HEK293 (cell line): ENCODE measurements around the gene WASHC3.

Source experiments
- IKZF3 ChIP-seq: fragments of 450-650 bp; IDR thresholded peaks from 2 replicates; pipeline ENCODE4 v1.5.0; 2018; ENCODE audit warnings: missing biosample characterization, mild to moderate bottlenecking, missing genetic modification characterization, moderate library complexity
- ZBTB1 ChIP-seq: fragments of 450-650 bp; formaldehyde crosslinking; IDR thresholded peaks from 2 replicates; pipeline ENCODE4 v1.5.1; 2016; ENCODE audit warnings: missing biosample characterization, missing genetic modification characterization
- ZNF274 ChIP-seq, 2 experiments: fragments of 200-500 bp in 1 of 2; fragments of 450-650 bp in 1 of 2; sonication (Bioruptor generic) in 1 of 2; formaldehyde crosslinking in 1 of 2; IDR thresholded peaks; 2 replicates each; pipeline versions ENCODE4 v1.5.1 to v1.6.1; 2014 to 2016; ENCODE audit warnings: borderline replicate concordance in 1 of 2, inconsistent platforms in 1 of 2, low read length in 1 of 2, missing biosample characterization in 1 of 2, missing genetic modification characterization in 1 of 2
- ZNF311 ChIP-seq: fragments of 450-650 bp; formaldehyde crosslinking; IDR thresholded peaks from 2 replicates; pipeline ENCODE4 v1.5.1; 2017; ENCODE audit warnings: missing biosample characterization, missing genetic modification characterization, borderline replicate concordance
- ZNF561 ChIP-seq: fragments of 450-650 bp; IDR thresholded peaks from 2 replicates; pipeline ENCODE4 v1.5.1; 2018; ENCODE audit warnings: missing biosample characterization, missing genetic modification characterization, borderline replicate concordance
- ZNF777 ChIP-seq: fragments of 450-650 bp; formaldehyde crosslinking; IDR thresholded peaks from 2 replicates; pipeline ENCODE4 v1.5.1; 2017; ENCODE audit warnings: missing biosample characterization, missing genetic modification characterization, borderline replicate concordance
- TF ChIP-seq, protein P1 (sequence below): fragments of 450-650 bp; formaldehyde crosslinking; IDR thresholded peaks from 2 replicates; pipeline ENCODE4 v1.5.1; 2016; ENCODE audit warnings: missing biosample characterization, missing genetic modification characterization

DNA sequence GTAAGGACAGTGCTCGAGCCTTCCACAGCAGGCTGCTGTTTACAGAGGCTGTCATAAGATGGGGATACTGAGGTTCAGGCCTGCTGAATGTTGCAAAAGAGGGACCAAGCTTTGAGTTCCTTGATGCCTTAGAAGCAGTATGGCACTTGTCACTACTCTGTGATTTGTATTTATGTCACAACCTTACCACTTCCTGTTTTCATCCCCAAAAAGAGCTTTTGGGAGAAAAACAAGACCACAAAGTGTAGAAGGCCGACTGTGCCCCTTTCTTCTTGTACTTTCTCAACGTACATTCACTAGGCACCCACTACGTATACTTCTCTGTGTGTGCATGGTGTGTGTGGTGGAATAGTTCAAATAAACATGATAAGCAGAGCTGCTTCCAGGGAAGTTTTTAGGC lies 94.3 kb downstream of the WASHC3 start:
- TF ChIP-seq ZBTB1 (tag by site-specific recombination) (no peak), IKZF3 (no peak), ZNF311 (no peak), ZNF274 (IDR thresholded peaks at IDR 0.05; ENCODE audit: low read length) (no peak), ZNF274 (tag by site-specific recombination; IDR thresholded peaks at IDR 0.05; ENCODE audit: borderline replicate concordance) (no peak), ZNF777 (tag by site-specific recombination) (no peak), ZNF561 (tag by site-specific recombination) (no peak)
- TF ChIP-seq, protein P1, sequence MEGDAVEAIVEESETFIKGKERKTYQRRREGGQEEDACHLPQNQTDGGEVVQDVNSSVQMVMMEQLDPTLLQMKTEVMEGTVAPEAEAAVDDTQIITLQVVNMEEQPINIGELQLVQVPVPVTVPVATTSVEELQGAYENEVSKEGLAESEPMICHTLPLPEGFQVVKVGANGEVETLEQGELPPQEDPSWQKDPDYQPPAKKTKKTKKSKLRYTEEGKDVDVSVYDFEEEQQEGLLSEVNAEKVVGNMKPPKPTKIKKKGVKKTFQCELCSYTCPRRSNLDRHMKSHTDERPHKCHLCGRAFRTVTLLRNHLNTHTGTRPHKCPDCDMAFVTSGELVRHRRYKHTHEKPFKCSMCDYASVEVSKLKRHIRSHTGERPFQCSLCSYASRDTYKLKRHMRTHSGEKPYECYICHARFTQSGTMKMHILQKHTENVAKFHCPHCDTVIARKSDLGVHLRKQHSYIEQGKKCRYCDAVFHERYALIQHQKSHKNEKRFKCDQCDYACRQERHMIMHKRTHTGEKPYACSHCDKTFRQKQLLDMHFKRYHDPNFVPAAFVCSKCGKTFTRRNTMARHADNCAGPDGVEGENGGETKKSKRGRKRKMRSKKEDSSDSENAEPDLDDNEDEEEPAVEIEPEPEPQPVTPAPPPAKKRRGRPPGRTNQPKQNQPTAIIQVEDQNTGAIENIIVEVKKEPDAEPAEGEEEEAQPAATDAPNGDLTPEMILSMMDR (tag by site-specific recombination): no peak
